GM12891 (cell line): ENCODE data around the gene GMEB2.

ENCODE experiments used
- DNase-seq: peaks from one replicate; pipeline ENCODE4 v3.0.0; 2011; ENCODE audit warnings: low spot score; ENCODE audit not compliant: insufficient read length
- FAIRE-seq: peaks from 2 replicates; lab custom pipeline; 2011; peaks lifted over from hg19 to GRCh38; lab: Jason Lieb, UNC
- PAX5 ChIP-seq: IDR thresholded peaks from 2 replicates; pipeline ENCODE4 v1.6.1; 2011; ENCODE audit warnings: low read length, moderate library complexity, mild to moderate bottlenecking; ENCODE audit not compliant: insufficient read depth, severe bottlenecking
- POLR2A ChIP-seq: IDR thresholded peaks from 2 replicates; pipeline ENCODE4 v1.6.1; 2011; ENCODE audit warnings: low read depth, low read length, control low read depth
- POLR2AphosphoS5 ChIP-seq: IDR thresholded peaks from 2 replicates; pipeline ENCODE4 v1.6.1; 2011; ENCODE audit warnings: low read depth, low read length, control low read depth
- POU2F2 ChIP-seq: IDR thresholded peaks from 2 replicates; pipeline ENCODE4 v1.6.1; 2011; ENCODE audit warnings: low read depth, mild to moderate bottlenecking, control low read depth, low read length, moderate library complexity
- SPI1 ChIP-seq: IDR thresholded peaks from 2 replicates; pipeline ENCODE4 v1.6.1; 2011; ENCODE audit warnings: low read depth, low read length, control low read depth
- TAF1 ChIP-seq: IDR thresholded peaks from 2 replicates; pipeline ENCODE4 v1.6.1; 2011; ENCODE audit warnings: low read depth, low read length, control low read depth

The GMEB2 gene

GRCh38 chr20:63542696-63543095 is 84.2 kb downstream of the GMEB2 start:
- peak; percentile 88 for FAIRE-seq
- peak; percentile 88 for DNase-seq
- 0 out of 2 replicates have a peak, but pooled peaks have one; percentile 31 for TF ChIP-seq POU2F2
- TF ChIP-seq TAF1, result no peak
- TF ChIP-seq PAX5, result no peak
- TF ChIP-seq POLR2AphosphoS5, result no peak
- TF ChIP-seq POLR2A, result no peak
- peak; percentile 35; the same call in 1 of the 2 replicates for TF ChIP-seq SPI1

GRCh38 chr20:63542031-63542559 is 84.8 kb downstream of the GMEB2 start:
- TF ChIP-seq SPI1 (no peak), POLR2AphosphoS5 (no peak), POU2F2 (no peak), PAX5 (no peak), POLR2A (no peak), TAF1 (no peak)
- DNase-seq, result no peak
- FAIRE-seq, result peak; percentile 23

GRCh38 chr20:63541371-63541770 is 85.5 kb downstream of the GMEB2 start:
- TF ChIP-seq POLR2AphosphoS5, result no peak
- TF ChIP-seq SPI1, result no peak
- TF ChIP-seq TAF1, result no peak
- no peak for TF ChIP-seq POLR2A
- TF ChIP-seq PAX5, result no peak
- TF ChIP-seq POU2F2, result no peak
- no peak for DNase-seq
- FAIRE-seq, result no peak

GRCh38 chr20:63540417-63541186 is 86.3 kb downstream of the GMEB2 start:
- no peak for FAIRE-seq
- DNase-seq, result no peak
- TF ChIP-seq POU2F2 (no peak), SPI1 (no peak), PAX5 (no peak), POLR2AphosphoS5 (no peak), POLR2A (no peak)

- TF ChIP-seq TAF1 (no peak), POLR2AphosphoS5 (no peak), PAX5 (no peak), POLR2A (no peak), POU2F2 (no peak), SPI1 (no peak)
- FAIRE-seq (no peak), DNase-seq (no peak)
Observed at GRCh38 chr20:63539441-63540370, 87.2 kb downstream of the GMEB2 start.

GRCh38 chr20:63539092-63539430 is 87.8 kb downstream of the GMEB2 start:
- no peak for FAIRE-seq
- no peak for TF ChIP-seq PAX5
- TF ChIP-seq TAF1, result no peak
- TF ChIP-seq POU2F2, result no peak
- TF ChIP-seq SPI1, result no peak
- TF ChIP-seq POLR2A, result no peak
- no peak for TF ChIP-seq POLR2AphosphoS5
- no peak for DNase-seq

- TF ChIP-seq TAF1 (no peak), POLR2AphosphoS5 (no peak), PAX5 (no peak), POLR2A (no peak), SPI1 (no peak), POU2F2 (no peak)
- FAIRE-seq, result no peak
- DNase-seq, result no peak
Observed at GRCh38 chr20:63538204-63539091, 88.5 kb downstream of the GMEB2 start.
